NCI-H1417 treated with DMSO at 0.1 percent for 48 hours (cell line): ENCODE data around the gene CTNS.
"Not testable (repeated sequence)": the region's sequence is repeated elsewhere in the genome, so short reads cannot be mapped to it uniquely, and the experiment has no call there.

ENCODE experiments used
- DNase-seq: peaks from one replicate; lab custom pipeline; 2025; lab: John Stamatoyannopoulos, UW

CTNS gene

GRCh38 chr17:3688027-3688553, 51.5 kb downstream of the CTNS start:
- DNase-seq: no peak

- no peak for DNase-seq
Observed at GRCh38 chr17:3688852-3689261, 52.3 kb downstream of the CTNS start.

- DNase-seq: no peak
Observed at GRCh38 chr17:3689262-3690093, 52.9 kb downstream of the CTNS start.

GRCh38 chr17:3690094-3690715, 53.6 kb downstream of the CTNS start:
- DNase-seq: no peak

DNA sequence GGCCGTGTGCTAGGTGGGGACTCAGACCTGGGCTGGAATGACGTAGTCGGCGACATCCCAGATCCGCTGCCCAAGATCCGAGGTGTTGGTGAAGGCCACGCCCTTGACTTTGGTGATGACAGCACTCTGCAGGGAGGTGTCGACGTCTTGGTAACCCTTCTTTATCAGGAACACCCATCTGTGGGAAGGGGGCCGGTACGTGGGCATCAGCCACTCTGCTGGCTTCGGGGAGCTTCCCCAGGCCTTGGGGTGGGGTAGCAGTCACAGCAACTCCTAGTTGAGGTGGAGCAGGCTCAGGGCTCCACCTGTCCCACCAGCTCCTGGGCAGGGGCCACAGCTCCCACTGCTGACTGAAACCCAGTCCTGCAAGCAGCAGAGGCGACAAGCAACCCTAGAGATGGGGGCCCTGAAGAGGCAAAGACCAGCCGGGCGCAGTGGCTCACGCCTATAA, 55.1 kb downstream of the CTNS start:
- no peak for DNase-seq

DNA sequence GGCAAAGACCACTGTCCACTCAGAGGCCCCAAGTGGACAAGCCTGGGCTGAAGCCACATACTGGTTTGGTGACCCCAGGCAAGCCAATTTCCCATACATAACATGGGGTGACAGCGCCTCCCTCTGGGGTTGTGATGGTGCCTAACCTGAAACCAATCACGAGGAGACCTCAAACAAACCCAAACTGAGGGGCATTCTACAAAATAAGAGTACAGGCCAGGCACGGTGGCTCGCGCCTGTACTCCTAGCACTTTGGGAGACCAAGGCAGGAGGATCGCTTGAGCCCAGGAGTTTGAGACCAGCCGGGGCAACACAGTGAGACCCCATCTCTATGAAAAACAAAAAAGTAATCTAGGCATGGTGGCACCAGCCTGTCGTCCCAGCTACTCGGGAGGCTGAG, 55.8 kb downstream of the CTNS start:
- no peak for DNase-seq

DNA sequence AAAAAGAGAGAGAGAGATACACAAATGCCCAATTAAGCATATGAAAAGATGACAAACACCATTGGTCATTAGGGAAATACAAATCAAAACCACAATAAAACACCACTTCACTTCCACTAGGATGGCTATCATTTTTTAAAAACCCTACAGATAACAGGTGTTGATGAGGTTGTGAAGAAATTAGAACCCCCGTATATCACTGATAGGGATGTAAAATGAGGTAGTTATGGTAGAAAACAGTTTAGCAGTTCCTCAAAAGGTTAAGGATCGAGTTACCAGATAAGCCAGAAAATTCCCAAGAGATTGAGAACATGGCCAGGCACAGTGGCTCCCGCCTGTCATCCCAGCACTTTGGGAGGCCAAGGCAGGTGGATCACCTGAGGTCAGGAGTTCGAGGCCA, 56.6 kb downstream of the CTNS start:
- no peak for DNase-seq

- DNase-seq: no peak
Observed at GRCh38 chr17:3693829-3694231, 57.3 kb downstream of the CTNS start.

DNA sequence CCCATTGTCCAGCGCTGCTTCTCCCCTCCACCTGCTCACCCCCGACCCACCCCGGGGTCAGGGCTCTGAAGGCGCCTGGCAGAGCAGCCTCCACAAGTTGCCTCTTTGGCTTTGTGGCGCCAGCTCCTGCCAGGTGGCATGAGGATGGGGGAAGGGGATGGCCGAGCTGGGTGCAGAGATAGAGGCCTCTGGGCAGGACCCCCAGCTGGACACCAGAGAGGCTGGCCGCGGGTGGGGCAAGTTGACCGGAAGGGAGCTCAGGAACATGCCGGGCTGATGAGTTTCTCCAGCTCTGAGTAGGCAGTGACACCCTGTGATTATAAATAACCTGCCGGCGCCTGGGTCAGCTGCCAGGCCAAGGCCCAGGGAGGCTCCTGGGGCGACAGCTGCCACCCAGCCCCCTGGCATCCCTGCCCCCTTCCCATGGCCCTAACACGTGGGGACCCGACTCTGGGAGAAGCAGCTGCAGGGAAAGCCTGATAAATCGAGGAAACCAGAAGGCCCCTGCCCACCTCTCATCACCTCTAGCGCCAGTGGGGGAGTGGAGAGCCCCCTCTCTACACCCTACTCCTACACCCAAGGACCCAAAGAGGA, 58.7 kb downstream of the CTNS start:
- no peak for DNase-seq

GRCh38 chr17:3695723-3696411, 59.3 kb downstream of the CTNS start, which contains the start of gene P2RX5:
Gene P2RX5, minus strand, starts transcription at chr17:3696155. Its CDS starts 150 bp downstream, at chr17:3696005.
- DNase-seq: no peak

DNA sequence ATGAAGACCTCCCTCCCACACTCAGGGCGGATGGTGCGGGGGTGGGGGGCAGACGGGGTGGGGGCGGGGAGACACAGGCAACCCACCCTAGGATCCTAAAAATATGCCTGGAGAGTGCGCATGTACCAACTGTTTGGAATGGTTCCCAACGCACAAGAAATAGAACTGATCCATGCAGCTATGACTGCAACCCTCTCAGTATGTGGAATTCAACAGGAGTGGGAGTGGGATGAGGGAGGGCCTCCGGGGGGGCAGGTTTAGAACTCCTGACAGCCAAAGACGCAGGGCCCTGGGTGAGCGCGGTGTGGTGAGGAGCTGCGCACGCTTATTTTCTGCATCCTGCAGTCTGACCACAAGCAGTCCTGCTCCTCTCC, 60.5 kb downstream of the CTNS start:
- DNase-seq: no peak

- DNase-seq: no peak
Observed at GRCh38 chr17:3698139-3698538, 61.6 kb downstream of the CTNS start.

- DNase-seq: no peak
Observed at GRCh38 chr17:3699951-3700350, 63.4 kb downstream of the CTNS start.

GRCh38 chr17:3702041-3702539, 65.5 kb downstream of the CTNS start:
- DNase-seq: not testable (repeated sequence)

GRCh38 chr17:3704931-3705717, 68.6 kb downstream of the CTNS start:
- DNase-seq: no peak

DNA sequence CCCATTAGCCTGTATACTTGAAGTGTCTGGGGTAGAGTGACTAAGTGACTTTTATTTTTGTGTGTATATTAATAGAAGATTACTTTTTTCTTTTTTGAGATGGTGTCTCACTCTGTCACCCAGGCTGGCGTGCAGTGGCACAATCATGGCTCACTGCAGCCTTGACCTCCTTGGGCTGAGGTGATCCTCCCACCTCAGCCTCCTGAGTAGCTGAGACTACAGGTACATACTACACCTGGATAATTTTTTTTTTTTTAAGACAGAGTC, 69.1 kb downstream of the CTNS start:
- not testable (repeated sequence) for DNase-seq

GRCh38 chr17:3708366-3708765, 71.8 kb downstream of the CTNS start:
- DNase-seq: no peak

- DNase-seq: no peak
Observed at GRCh38 chr17:3710951-3711383, 74.4 kb downstream of the CTNS start.
